ENCODE data around the gene ZKSCAN1.
"Not testable (repeated sequence)": the region's sequence is repeated elsewhere in the genome, so short reads cannot be mapped to it uniquely, and the experiment has no call there.

ZKSCAN1 gene

GRCh38 chr7:100015232-100016214 is at the start of gene ZKSCAN1:
TSS of gene ZKSCAN1 (plus strand) at chr7:100015596. CDS start at chr7:100023507, 7,911 bp downstream.
- peak within 1 kb of the TSS; percentile 80 for H3K4me3 ChIP-seq (ENCODE audit: low read length)

GRCh38 chr7:99969298-99969697 is 46.1 kb upstream of the ZKSCAN1 start:
- Histone ChIP-seq H3K27ac (ENCODE audit: low read depth, low read length) (no peak overlapping the region), H3K36me3 (ENCODE audit: control insufficient read depth, low read length) (no peaks in the 10 kb centered on the region), H3K4me1 (ENCODE audit: control insufficient read depth, low read length) (no peaks in the 10 kb centered on the region), H3K27me3 (ENCODE audit: control insufficient read depth, low read length) (peaks cover 34% of the 10 kb centered on the region), H3K4me2 (ENCODE audit: low read length) (no peak overlapping the region), H3K4me3 (ENCODE audit: low read length) (no peak overlapping the region), H3K79me2 (ENCODE audit: control insufficient read depth, low read length) (no peaks in the 10 kb centered on the region), H3F3A (ENCODE audit: control insufficient read depth, insufficient read depth) (no peaks in the 10 kb centered on the region), H3K9me3 (ENCODE audit: control insufficient read depth, insufficient read depth, low read length) (no peaks in the 10 kb centered on the region), H4K20me1 (ENCODE audit: control insufficient read depth, insufficient read depth, low read depth, low read length) (no peaks in the 10 kb centered on the region), H3K9me2 (replicated peaks; ENCODE audit: control insufficient read depth, low read length) (no peaks in the 10 kb centered on the region)
- TF ChIP-seq EZH2phosphoT487 (IDR thresholded peaks at IDR 0.05; ENCODE audit: borderline replicate concordance, low read length) = no peak
- no peak for TF ChIP-seq CTCF (IDR thresholded peaks at IDR 0.05; ENCODE audit: low read depth, low read length, poor library complexity, severe bottlenecking)

More at GRCh38 chr7:100015232-100016214, at the start of gene ZKSCAN1:
- peaks cover 56% of the 10 kb centered on the region for H3K79me2 ChIP-seq (ENCODE audit: control insufficient read depth, low read length)
- peaks cover 2% of the 10 kb centered on the region; the same call in 1 of the 2 replicates for H3F3A ChIP-seq (ENCODE audit: control insufficient read depth, insufficient read depth)
- H3K9me3 ChIP-seq (ENCODE audit: control insufficient read depth, insufficient read depth, low read length) = no peaks in the 10 kb centered on the region
- TF ChIP-seq EZH2phosphoT487 (IDR thresholded peaks at IDR 0.05; ENCODE audit: borderline replicate concordance, low read length) = no peak
- TF ChIP-seq CTCF (IDR thresholded peaks at IDR 0.05; ENCODE audit: low read depth, low read length, poor library complexity, severe bottlenecking) = no peak
- peaks cover 30% of the 10 kb centered on the region for H3K4me1 ChIP-seq (ENCODE audit: control insufficient read depth, low read length)
- H3K27me3 ChIP-seq (ENCODE audit: control insufficient read depth, low read length) = peaks cover 4% of the 10 kb centered on the region
- H4K20me1 ChIP-seq (ENCODE audit: control insufficient read depth, insufficient read depth, low read depth, low read length) = peaks cover 17% of the 10 kb centered on the region
- peaks cover 38% of the 10 kb centered on the region for H3K36me3 ChIP-seq (ENCODE audit: control insufficient read depth, low read length)
- H3K4me2 ChIP-seq (ENCODE audit: low read length) = peak within 1 kb of the TSS; percentile 75
- no peak within 1 kb of the TSS for H3K27ac ChIP-seq (ENCODE audit: low read depth, low read length)
- H3K9me2 ChIP-seq (replicated peaks; ENCODE audit: control insufficient read depth, low read length) = no peaks in the 10 kb centered on the region

GRCh38 chr7:99969813-99970212 is 45.6 kb upstream of the ZKSCAN1 start:
- peaks cover 31% of the 10 kb centered on the region for H3K27me3 ChIP-seq (ENCODE audit: control insufficient read depth, low read length)
- H3K4me1 ChIP-seq (ENCODE audit: control insufficient read depth, low read length); H3K9me3 ChIP-seq (ENCODE audit: control insufficient read depth, insufficient read depth, low read length); H3K4me2 ChIP-seq (ENCODE audit: low read length); H3K4me3 ChIP-seq (ENCODE audit: low read length); H3F3A ChIP-seq (ENCODE audit: control insufficient read depth, insufficient read depth); H3K9me2 ChIP-seq (replicated peaks; ENCODE audit: control insufficient read depth, low read length); H4K20me1 ChIP-seq (ENCODE audit: control insufficient read depth, insufficient read depth, low read depth, low read length); H3K79me2 ChIP-seq (ENCODE audit: control insufficient read depth, low read length); H3K36me3 ChIP-seq (ENCODE audit: control insufficient read depth, low read length); H3K27ac ChIP-seq (ENCODE audit: low read depth, low read length): not testable (repeated sequence)

GRCh38 chr7:99971242-99971641 is 44.2 kb upstream of the ZKSCAN1 start:
- no peaks in the 10 kb centered on the region for H3K36me3 ChIP-seq (ENCODE audit: control insufficient read depth, low read length)
- no peaks in the 10 kb centered on the region for H4K20me1 ChIP-seq (ENCODE audit: control insufficient read depth, insufficient read depth, low read depth, low read length)
- no peak overlapping the region for H3K4me3 ChIP-seq (ENCODE audit: low read length)
- no peaks in the 10 kb centered on the region for H3K79me2 ChIP-seq (ENCODE audit: control insufficient read depth, low read length)
- no peaks in the 10 kb centered on the region for H3F3A ChIP-seq (ENCODE audit: control insufficient read depth, insufficient read depth)
- peaks cover 30% of the 10 kb centered on the region for H3K27me3 ChIP-seq (ENCODE audit: control insufficient read depth, low read length)
- no peaks in the 10 kb centered on the region for H3K9me3 ChIP-seq (ENCODE audit: control insufficient read depth, insufficient read depth, low read length)
- H3K4me2 ChIP-seq (ENCODE audit: low read length) = no peak overlapping the region
- no peak overlapping the region for H3K27ac ChIP-seq (ENCODE audit: low read depth, low read length)
- no peaks in the 10 kb centered on the region for H3K9me2 ChIP-seq (replicated peaks; ENCODE audit: control insufficient read depth, low read length)
- peaks cover 6% of the 10 kb centered on the region for H3K4me1 ChIP-seq (ENCODE audit: control insufficient read depth, low read length)
- TF ChIP-seq CTCF (IDR thresholded peaks at IDR 0.05; ENCODE audit: low read depth, low read length, poor library complexity, severe bottlenecking) = no peak
- no peak for TF ChIP-seq EZH2phosphoT487 (IDR thresholded peaks at IDR 0.05; ENCODE audit: borderline replicate concordance, low read length)

- not testable (repeated sequence) for H3K79me2 ChIP-seq (ENCODE audit: control insufficient read depth, low read length); H4K20me1 ChIP-seq (ENCODE audit: control insufficient read depth, insufficient read depth, low read depth, low read length); H3K36me3 ChIP-seq (ENCODE audit: control insufficient read depth, low read length); H3K9me2 ChIP-seq (replicated peaks; ENCODE audit: control insufficient read depth, low read length); H3K4me1 ChIP-seq (ENCODE audit: control insufficient read depth, low read length); H3F3A ChIP-seq (ENCODE audit: control insufficient read depth, insufficient read depth); H3K27ac ChIP-seq (ENCODE audit: low read depth, low read length); H3K9me3 ChIP-seq (ENCODE audit: control insufficient read depth, insufficient read depth, low read length); H3K4me2 ChIP-seq (ENCODE audit: low read length); H3K4me3 ChIP-seq (ENCODE audit: low read length)
- H3K27me3 ChIP-seq (ENCODE audit: control insufficient read depth, low read length) = peaks cover 24% of the 10 kb centered on the region
Measured at GRCh38 chr7:99973817-99974216, 41.6 kb upstream of the ZKSCAN1 start.
